ENCODE measurements around the gene TK2. TPM values are rescaled to one million over a fixed set of nuclear protein-coding genes. Genes with fewer than 3 reads are reported as not detected.

TK2 gene
- total and polyA plus RNA-seq, 2 donors from 2014 or later = 31.0 to 44.2 TPM

DNA sequence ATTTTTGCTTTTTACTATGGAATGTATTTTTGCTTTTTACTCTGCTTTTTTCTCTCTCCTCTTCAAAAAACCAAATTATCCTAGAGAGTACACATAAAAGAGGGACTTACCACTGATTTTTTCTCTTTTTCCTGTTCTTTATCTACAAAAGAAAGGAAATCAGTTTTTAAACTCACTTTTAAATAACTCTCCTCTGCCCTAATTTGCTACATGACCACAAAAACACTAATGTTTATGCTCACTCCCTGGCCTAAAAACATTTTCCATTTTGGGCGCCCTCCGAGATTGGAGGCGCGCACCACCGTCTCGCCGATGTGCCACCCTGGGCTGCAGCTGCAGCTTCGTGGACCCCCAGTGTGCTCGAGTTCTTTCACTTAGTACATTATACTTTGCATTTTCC lies 1.1 kb downstream of the TK2 start:
- no peak for TF ChIP-seq CTCF (IDR thresholded peaks at IDR 0.05; ENCODE audit: borderline replicate concordance, extremely low read depth, insufficient read depth)
- H3K36me3 ChIP-seq (ENCODE audit: control insufficient read depth in 2 of 3, insufficient read depth in 3 of 3, low read length in 3 of 3) = no peaks in the 10 kb centered on the region
- no peaks in the 10 kb centered on the region for H3K9me3 ChIP-seq (ENCODE audit: control insufficient read depth in 2 of 3, insufficient read depth in 1 of 3, low read length in 3 of 3)
- peaks cover 0 to 23% (median 16%) of the 10 kb centered on the region in 3 donors for H3K4me1 ChIP-seq (ENCODE audit: control insufficient read depth in 2 of 3, insufficient read depth in 2 of 3, low read depth in 1 of 3, low read length in 3 of 3)
- FAIRE-seq = no peak
- peak overlapping the region; percentile 93 to 95 for H3K27ac ChIP-seq (ENCODE audit: low read depth in 2 of 2, low read length in 2 of 2)
- H3K4me3 ChIP-seq (ENCODE audit: low read length in 3 of 3) = peak overlapping the region; percentile 67 to 88 (median 83)
- H3K9ac ChIP-seq (ENCODE audit: low read length in 3 of 3) = peak overlapping the region; percentile 57 to 98 (median 94)
- peak in 1 of 5 donors; percentile 27 for DNase-seq
- no peaks in the 10 kb centered on the region for H3K27me3 ChIP-seq (ENCODE audit: control insufficient read depth, insufficient read depth, low read length)
- intact Hi-C loops (cut with DNase I) = no loop called here

DNA sequence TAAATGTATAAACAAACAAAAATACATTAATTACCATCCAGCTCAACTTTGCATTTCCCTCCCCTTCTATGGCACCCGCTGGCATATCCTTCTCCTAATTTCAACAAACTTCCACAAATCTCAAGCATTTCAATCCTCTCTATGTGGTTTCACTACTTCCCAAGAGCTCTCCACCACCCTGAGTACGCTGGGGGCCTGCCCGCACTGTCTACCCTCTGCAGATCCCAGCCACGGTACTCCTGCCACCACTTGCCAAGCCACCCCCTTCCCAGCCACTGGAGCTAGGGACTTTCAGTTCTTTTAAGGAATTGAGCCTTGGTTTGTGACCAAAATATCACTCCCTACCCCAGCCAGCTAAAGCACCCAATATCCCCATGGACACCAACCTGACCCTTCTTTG lies 1.9 kb downstream of the TK2 start:
- no peak overlapping the region for H3K4me3 ChIP-seq (ENCODE audit: low read length in 3 of 3)
- no peaks in the 10 kb centered on the region for H3K36me3 ChIP-seq (ENCODE audit: control insufficient read depth in 2 of 3, insufficient read depth in 3 of 3, low read length in 3 of 3)
- H3K4me1 ChIP-seq (ENCODE audit: control insufficient read depth in 2 of 3, insufficient read depth in 2 of 3, low read depth in 1 of 3, low read length in 3 of 3) = peaks cover 0 to 23% (median 14%) of the 10 kb centered on the region in 3 donors
- TF ChIP-seq CTCF (IDR thresholded peaks at IDR 0.05; ENCODE audit: borderline replicate concordance, extremely low read depth, insufficient read depth) = no peak
- no peak overlapping the region for H3K27ac ChIP-seq (ENCODE audit: low read depth in 2 of 2, low read length in 2 of 2)
- intact Hi-C loops (cut with DNase I) = no loop called here
- no peak overlapping the region for H3K9ac ChIP-seq (ENCODE audit: low read length in 3 of 3)
- FAIRE-seq (no peak), DNase-seq (no peak)
- H3K27me3 ChIP-seq (ENCODE audit: control insufficient read depth, insufficient read depth, low read length) = no peaks in the 10 kb centered on the region
- no peaks in the 10 kb centered on the region for H3K9me3 ChIP-seq (ENCODE audit: control insufficient read depth in 2 of 3, insufficient read depth in 1 of 3, low read length in 3 of 3)

GRCh38 chr16:66547101-66547989 lies 2.6 kb downstream of the TK2 start:
- TF ChIP-seq CTCF (IDR thresholded peaks at IDR 0.05; ENCODE audit: borderline replicate concordance, extremely low read depth, insufficient read depth) = no peak
- no peaks in the 10 kb centered on the region for H3K27me3 ChIP-seq (ENCODE audit: control insufficient read depth, insufficient read depth, low read length)
- no peaks in the 10 kb centered on the region for H3K36me3 ChIP-seq (ENCODE audit: control insufficient read depth in 2 of 3, insufficient read depth in 3 of 3, low read length in 3 of 3)
- H3K9ac ChIP-seq (ENCODE audit: low read length in 3 of 3) = no peak overlapping the region
- no peak overlapping the region for H3K27ac ChIP-seq (ENCODE audit: low read depth in 2 of 2, low read length in 2 of 2)
- no peaks in the 10 kb centered on the region for H3K9me3 ChIP-seq (ENCODE audit: control insufficient read depth in 2 of 3, insufficient read depth in 1 of 3, low read length in 3 of 3)
- FAIRE-seq (no peak), DNase-seq (no peak)
- intact Hi-C loops (cut with DNase I) = no loop called here
- H3K4me1 ChIP-seq (ENCODE audit: control insufficient read depth in 2 of 3, insufficient read depth in 2 of 3, low read depth in 1 of 3, low read length in 3 of 3) = peaks cover 0 to 20% (median 8%) of the 10 kb centered on the region in 3 donors
- no peak overlapping the region for H3K4me3 ChIP-seq (ENCODE audit: low read length in 3 of 3)

Data from kidney (tissue), 14 donors.